ENCODE data around the gene ST7.

ST7 gene

DNA sequence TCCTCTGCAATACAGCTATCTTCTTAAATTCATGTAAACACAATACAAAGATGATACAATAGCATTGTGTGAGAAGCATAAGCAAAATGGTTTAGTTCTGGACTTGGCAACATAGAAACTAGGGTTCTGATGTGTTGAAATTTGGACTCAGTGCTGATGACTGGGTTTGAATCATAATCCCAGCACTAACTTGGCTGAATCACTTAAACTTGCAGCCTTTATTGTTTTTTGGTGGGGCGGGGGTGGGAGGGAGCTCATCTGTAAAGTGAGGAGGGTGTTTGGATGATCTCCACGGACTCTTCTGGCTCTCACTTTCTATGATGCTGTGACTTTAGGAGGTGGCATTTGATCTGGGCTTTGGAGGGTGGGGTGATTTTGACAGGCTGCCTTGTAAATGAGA is 211.3 kb downstream of the ST7 start:
- no peak for DNase-seq

DNA sequence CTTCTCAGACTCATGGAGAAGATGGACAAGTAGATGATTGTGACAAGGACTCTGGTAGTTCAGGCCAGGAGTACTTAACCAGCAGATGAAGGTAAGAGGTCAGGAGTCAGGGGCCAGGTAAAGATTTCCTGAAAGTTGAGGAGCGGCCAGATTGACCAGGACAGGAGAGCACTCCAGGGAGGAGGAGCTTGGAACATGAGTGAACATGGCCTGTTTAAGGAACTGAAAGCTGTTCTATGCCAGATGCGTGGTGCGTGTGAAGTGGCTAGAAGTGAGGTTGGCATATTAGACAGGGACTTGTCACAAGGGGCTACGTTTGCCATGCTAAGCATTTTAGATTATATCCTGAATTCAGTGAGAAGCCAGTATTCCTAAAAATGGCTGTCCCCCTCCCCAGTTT is 212.4 kb downstream of the ST7 start:
- no peak for DNase-seq

DNA sequence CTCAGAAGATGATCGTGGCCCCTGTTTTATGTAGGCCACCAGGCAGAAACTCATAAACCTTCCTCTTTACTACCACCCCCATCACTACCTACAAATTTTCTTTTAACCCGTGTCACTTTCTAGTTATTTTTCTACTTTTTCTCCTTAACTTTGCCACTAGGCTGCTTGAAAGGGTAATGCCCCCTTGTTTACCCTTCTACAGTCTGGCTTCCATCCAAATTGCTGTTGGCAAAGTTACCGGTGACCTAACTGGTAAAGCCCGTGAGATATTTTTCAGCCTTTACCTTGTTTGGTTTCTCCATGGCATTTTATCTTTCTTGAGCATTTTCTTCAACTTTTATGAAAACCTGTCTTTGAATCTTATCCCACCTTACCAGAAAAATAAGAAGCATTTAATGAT is 216.6 kb downstream of the ST7 start:
- DNase-seq, result no peak

DNA sequence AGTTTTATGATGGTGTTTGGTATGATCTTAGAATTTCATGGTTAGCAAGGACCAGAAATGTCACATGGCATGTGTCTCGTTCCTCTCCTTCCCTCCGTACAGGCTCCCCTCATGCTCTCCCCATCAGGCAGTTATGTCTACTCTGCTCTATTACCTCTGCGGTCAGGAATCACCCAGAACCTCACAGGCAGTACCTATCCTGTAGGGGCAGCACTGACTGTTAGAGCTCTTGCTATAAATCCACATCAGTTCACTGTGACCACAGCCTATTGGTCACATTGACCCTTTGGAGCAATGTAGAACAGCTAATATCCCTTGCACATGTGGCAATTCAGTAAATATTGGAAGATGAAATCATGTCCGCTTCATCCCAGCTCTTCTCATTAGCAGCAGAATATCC is 217.8 kb downstream of the ST7 start:
- no peak for DNase-seq

DNA sequence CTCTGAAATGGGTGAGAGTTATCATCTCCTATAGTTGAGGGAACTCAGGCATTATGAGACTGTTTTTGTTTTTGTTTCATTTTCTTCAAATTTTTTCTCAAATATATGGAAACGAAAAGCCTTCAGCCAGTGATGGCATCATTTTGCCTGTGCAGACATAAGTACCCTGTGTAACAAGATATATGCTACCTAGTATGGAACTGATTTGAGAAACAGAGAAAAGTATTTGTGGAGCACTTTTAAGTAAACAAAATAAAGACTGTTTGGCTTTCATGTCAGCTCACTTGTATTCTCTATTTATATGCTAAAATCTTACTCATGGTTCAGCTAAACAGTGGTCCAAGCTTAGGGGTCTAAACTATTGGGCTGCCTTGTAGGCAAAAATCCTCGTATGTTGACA is 219.0 kb downstream of the ST7 start:
- DNase-seq, result no peak

DNA sequence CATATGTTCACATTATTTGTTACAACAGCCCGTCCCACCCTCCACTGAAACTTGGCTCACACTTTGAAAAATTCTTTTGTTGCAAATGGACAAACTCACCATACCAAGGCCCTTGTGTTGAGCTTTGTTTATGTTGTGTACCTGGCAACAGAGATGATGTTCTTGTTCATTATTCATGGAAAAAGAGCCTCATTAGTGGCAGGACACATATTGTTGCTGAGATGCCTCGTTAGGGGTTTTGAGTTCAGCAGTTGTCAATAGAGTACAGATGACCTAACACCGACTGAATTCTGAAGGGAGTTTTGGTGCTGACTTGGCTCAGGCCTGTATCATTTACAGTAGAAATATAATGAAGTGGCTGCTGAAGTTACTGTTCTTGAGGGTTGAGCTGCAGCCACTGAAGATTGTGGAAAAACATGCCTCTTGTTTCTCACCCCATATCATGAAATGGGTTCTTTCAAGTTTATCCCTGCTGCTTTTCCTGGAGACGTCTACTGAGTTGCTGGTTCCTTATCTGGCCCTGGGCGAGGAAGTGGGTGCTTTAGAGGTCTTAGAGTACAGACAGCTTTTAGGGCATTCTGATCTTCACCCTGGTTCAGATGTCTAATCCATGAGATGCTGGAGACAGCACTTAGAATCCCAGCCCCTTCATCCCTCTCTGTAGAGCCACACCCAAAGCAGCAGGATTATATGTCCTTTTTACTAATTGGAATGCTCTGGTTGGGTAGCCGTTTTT is 219.9 kb downstream of the ST7 start:
- no peak for DNase-seq

DNA sequence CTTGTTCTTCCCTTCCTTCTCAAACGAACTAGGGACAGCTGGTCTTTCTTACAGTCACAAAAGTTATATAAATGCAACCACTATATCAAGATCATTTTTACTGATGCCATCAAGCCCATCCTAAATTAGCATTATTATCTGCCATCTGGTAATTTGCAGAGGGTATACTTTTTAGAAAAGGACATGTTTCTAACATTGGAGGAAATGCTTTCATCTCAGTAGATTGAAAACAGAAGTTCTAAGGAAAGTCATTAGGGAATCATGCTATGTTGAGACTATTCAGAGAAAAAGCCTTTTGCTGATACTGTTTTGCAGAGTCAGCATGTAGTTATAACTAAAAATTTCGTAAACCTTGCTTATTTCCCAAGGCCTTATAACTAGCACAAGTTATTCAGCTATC is 222.9 kb downstream of the ST7 start:
- DNase-seq, result no peak

DNA sequence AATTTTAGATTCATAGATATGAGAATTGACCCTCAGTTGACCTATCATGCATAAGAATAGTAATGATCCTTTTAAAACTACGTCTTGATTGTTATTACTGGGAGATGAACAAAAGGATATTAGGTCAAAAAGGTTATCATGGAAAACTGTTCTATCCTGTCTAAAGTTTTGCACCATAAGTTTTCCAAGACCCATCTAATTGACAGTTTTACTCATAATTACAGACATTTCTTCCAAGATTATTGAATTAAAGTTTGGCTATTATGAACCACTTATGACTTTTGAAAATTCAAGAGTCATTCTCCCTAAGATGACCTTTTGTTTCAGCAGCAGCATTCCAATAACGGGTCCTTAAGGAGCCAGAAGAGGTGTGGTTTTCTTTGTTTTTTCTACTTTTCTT is 225.3 kb downstream of the ST7 start:
- DNase-seq, result no peak

DNA sequence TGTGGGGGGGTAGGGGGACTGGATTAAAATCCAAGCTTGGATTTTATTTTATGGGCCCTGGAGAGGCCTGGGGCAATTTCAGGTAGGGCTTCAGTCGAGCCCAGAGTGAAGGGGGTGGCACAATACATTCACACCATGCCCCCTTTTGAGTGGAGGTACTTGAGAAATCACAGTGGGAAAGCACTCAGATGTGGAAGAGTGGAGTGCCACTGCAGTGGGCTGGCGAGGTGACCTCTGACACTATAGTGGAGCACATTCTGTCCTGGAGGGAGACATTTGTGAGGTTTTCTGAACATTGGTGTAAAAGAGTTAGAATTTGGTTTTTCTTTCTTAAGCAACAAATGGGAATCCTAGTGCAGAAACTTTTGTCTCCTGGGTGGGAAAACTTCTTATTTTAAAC is 226.4 kb downstream of the ST7 start:
- no peak for DNase-seq

DNA sequence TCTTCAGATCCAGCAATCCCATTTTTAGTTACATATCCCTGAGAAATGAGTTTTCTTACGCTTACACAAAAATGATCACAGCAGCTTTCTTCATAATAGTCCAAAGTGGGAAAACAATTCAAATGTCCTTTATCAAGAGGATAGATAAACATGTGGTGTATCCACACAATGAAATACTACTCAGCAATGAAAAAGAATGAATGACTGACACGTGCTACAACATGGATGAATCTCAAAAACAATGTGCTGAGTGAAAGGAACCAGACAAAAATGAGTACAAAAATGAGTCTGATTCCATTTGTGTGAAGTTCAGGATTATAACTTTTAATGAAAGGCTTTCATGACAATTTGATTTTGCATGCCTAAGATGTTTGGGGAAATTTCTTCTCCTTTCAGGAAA is 230.4 kb downstream of the ST7 start:
- no peak for DNase-seq

DNA sequence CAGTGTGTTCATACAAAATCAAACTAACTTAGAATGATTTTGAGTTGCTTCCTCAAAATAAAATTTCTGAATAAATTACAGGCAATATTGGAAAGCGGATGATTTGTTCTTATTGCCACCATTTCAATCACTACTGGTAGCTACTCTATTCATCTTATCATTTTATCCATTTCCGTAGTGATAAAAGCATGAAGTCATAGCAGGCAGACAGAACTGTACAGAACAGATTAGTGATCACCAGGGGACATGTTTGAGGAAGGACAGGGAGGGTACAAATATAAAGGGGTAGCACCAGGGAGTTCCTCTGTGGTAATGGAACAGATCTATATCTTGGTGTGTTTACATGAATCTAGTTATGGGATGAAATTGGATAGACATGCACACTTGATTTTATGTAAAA is 231.1 kb downstream of the ST7 start:
- DNase-seq, result no peak

DNA sequence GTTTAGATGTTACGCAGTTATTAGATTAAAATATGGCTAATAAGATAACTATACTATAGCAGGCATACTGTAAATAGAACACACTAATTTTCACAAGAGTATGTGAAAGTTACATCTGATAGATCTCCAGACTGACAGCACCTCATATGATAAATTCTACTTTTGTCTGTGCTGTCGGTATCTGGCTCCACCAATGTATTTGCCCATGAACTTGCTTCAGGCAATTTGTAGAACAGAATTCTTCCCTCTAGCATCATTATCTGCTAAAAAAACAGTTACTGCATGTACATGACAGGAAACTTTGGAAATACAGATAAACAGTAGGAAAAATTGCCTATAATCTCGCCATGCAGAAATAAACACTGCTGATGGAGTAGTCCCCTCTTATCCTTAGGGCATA is 231.8 kb downstream of the ST7 start:
- no peak for DNase-seq

DNA sequence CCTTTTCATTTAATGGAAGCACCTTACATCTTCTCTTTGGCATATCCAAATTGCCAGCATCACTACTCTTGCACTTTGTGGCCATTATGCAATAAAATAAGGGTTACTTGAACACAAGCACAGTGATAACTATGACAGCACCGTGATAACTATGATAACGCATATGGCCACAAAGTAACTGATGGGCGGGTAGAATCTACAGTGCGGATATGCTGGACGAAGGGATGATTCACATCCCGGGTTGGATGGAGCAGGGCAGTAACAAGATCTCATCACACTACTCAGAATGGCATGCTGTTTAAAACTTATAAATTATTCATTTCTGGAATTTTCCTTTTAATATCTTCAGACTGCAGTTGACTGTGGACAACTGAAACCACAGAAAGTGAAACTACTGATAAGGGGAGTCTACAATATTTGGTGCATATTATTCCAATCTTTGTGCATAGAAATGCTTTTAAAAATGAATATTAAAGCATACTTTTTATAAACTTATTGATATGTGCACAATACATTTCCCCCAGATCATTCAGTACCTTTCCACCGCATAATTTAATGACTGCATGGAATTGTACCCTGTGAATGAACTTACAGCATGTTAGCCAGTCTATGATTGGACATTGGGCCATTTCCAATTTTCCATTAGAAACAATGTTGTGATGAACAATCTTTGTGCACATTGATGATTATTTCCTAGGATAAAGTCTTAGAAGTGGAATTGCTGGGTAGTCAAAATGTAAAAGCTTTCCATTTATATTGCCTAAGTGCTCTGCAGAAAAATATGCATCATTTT is 233.1 kb downstream of the ST7 start:
- DNase-seq, result no peak

DNA sequence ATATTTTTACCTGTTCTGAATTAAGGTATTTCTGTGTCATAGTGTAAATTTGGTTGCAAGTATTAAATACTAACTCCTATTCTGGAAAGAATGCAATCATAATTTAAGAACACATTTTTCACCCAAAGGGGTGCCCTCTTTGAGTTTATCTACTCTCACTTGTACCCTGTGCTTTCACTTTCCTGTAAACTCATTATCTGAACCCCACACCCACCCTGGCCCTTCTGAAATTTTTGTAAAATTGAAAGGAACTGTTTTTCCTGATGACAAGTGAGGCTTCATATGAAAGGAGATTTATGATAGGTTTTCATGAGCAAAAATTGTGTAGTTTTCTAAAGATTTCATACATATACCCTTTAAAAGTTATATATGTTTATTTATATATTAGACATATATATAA is 235.1 kb downstream of the ST7 start:
- no peak for DNase-seq

DNA sequence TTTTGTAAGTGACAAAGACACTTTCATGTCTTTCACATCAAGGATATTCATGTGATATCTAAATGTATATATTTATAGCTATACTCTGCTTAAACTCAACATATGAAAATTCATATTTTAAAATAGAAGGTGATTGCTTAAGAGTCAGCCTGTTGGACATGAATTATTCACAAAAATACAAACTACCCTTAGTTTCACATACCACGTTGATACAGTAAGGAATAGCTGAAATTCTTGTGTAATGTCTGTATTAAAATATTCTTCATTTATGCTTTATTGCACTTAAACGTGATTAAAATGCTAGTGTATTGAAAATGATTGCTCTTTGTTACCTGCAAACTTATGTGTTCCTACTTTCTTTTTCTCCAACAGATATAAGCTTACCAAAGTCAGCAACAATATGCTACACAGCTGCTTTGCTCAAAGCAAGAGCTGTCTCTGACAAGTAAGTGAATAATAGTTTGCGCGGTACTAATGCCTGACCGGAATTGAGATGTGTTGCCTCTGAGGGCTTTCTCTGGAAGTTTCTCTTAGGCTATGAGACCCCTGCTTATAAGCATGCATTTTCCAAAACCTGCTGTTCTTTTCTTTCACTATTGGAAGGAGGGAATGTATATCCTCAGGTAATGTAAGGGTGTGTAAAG is 235.8 kb downstream of the ST7 start:
- DNase-seq, result no peak

DNA sequence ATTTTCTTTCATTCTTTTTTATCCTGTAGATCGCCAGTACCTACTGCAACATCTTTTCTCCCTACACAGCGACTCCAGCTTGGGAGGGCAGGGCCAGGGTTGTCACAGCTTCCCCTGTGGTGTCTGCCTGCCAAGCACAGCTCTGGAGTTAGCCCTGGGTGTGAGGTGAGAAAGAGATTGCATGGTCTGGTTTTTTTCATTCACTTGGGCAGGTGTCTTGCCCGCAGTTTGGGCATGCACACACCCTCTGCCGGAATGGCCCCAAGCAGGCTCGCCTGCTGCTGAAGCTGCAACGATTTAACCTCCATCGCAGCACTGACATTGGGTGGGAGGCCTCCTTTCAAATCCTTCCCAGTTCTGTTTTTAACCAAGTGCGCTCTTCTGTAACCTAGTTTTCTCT is 236.8 kb downstream of the ST7 start:
- DNase-seq, result no peak

DNA sequence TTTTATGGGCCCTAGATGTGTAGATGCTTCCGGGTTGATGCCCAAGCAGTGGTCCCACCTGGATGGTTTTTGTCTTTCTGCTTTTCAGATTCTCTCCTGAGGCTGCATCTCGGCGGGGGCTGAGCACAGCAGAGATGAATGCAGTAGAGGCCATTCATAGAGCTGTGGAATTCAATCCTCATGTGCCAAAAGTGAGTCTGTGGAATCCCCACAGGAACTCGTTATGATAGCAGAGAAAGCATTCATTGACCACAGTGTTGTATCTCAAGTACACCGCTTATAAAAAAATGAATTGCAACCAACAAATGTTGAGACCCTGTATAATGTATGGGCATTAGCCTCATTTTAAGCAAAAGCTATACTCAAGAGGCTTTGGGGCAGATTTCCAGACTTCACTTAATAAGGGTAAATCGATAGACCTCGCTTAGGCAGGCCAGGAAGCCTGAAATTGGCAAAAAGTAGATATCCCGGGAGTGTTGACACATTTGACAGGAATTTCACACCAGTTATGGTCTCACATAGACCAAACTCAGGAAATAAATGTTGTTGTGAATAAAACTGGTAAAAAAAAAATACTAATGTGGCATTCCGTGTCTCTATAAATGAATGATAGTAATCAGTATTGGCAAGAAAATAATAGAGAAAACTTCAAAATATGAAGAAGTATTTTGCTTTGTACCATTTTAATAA is 237.6 kb downstream of the ST7 start:
- no peak for DNase-seq

DNA sequence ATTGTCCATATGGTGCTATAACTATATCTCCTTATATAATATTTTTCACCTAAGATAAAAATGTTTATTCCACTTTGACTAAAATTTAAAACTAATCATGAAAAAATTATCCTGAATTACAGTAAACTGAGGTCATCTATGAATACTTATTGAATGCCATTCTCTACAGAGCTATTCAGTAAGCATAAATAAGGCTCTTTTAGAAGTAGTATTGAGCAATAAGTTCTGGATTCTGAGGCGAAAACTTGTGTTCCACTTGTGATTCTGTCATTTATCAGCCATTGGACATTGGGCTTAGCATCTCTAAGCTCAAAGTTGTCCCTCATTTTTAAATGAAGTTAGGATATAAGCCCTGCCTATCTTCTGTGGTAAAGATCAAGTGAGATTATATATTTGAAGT is 238.8 kb downstream of the ST7 start:
- no peak for DNase-seq

DNA sequence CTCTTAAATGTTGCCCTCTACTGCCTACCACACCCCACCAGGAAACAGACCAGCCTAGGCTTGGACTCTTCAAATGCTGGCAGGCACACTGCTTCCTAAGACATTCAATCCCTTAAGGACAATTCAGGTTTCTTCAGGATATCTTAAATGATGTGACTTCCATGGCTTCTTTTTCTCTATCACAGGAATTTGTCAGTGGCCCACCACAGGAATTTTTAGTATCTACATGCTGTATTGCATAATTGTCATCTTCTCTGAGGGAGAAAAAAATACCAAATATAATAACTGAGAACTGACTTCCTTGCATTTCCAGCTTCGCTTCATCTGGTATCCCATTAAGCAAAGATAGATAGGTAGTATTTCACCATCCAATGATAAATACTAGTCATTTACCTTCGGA is 240.3 kb downstream of the ST7 start:
- no peak for DNase-seq

DNA sequence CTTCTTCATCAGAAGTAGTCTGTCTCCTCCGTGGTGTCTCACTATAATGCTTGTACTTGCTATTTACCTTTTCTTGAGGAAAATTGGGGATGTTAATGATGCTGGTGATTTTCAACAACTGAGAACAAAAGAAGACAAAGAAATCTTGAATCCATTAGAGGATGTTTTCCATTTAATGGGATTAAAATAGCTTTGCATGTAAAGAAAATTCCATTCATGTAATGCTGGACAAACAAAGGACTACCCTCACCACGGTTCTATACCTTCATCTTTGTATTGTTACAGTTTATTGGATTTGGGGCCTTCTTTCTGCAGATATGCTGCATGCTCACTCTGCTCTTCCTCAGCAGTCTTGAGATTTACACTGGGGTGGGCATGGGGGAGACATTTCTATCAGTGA is 241.1 kb downstream of the ST7 start:
- DNase-seq, result no peak

DNA sequence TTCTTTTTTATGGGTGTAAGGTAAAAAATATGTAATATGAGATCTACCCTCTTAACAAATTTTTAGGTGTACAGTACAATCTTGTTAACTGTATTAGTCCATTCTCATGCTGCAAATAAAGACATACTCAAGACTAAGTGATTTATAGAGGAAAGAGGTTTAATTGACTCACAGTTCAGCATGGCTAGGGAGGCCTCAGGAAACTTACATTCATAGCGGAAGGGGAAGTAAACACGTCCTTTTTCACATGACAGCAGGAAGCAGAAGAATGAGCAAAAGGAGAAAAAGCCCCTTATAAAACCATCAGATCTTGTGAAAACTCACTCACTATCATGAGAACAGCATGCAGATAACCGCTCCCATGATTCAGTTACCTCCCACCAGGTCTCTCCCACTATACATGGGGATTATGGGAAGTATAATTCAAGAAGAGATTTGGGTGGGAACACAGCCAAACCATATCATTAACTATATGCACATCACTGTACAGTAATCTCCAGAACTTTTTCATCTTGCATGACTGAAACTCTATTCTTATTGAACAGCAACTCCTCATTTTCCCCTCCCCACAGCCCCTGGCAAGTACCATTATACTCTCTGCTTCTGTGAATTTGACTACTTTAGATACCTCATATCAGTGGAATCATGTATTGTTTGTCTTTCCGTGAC is 242.2 kb downstream of the ST7 start:
- no peak for DNase-seq

DNA sequence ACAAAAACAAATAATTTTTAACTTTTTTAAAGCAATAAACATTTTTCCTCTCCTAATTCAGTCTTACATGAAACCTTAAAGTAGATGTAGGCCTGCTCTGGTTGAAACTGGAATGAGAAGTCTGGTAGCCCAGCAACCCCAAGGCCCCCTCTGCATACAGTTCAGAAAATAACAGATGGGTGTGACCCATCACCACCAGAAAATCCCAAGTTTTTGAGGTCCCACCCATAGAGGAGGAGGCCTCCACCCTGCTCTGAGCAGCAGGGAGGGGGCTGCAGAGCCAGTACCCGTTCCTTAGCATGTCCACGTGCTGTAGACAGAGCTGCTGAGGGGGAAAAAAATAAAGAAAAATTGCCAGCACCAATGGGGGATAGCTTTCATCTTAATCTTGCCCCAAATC is 246.8 kb downstream of the ST7 start:
- DNase-seq, result no peak

Data from CD4-positive, alpha-beta T cell treated with Interleukin-1 beta for 1 hour (primary cell).